OCI-LY3 (cell line): ENCODE results near the gene ANGPTL7.

Source experiments
- H2AFZ ChIP-seq: fragments of 200-600, 300-600 bp; shearing (Covaris generic); 2 replicates; pipeline ENCODE4 v1.6.0; 2014; ENCODE audit warnings: antibody characterized with exemption, low read depth, low read length
- H3K27ac ChIP-seq: fragments of 200-600, 300-600 bp; sonication (generic); 2 replicates; pipeline ENCODE4 v1.5.1; 2014; ENCODE audit warnings: mild to moderate bottlenecking, low read length, moderate library complexity, mixed read lengths
- H3K27me3 ChIP-seq: fragments of 200-600, 300-600 bp; sonication (generic); 2 replicates; pipeline ENCODE4 v1.6.1; 2014; ENCODE audit warnings: low read depth, low read length, mixed read lengths
- H3K36me3 ChIP-seq: fragments of 200-600, 300-600 bp; sonication (generic); replicated peaks from 2 replicates; pipeline ENCODE3; 2014; ENCODE audit warnings: low read depth, low read length, mixed read lengths
- H3K4me1 ChIP-seq: fragments of 300-600, 200-600 bp; sonication (generic); 2 replicates; pipeline ENCODE4 v1.6.1; 2014; ENCODE audit warnings: low read length, mixed read lengths
- H3K4me2 ChIP-seq: fragments of 200-600, 300-600 bp; sonication (generic); 2 replicates; pipeline ENCODE4 v1.6.1; 2014; ENCODE audit warnings: low read length, mixed read lengths
- H3K4me3 ChIP-seq: fragments of 300-600, 200-600 bp; sonication (generic); 2 replicates; pipeline ENCODE4 v1.5.1; 2014; ENCODE audit warnings: antibody characterized with exemption, mild to moderate bottlenecking, low read length, moderate library complexity
- H3K79me2 ChIP-seq: fragments of 300-600, 200-600 bp; shearing (Covaris generic); 2 replicates; pipeline ENCODE4 v1.6.1; 2014; ENCODE audit warnings: mild to moderate bottlenecking, low read length, mixed read lengths
- H3K9ac ChIP-seq: fragments of 300-600, 200-600 bp; shearing (Covaris generic); 2 replicates; pipeline ENCODE4 v1.6.0; 2014; ENCODE audit warnings: mild to moderate bottlenecking, low read length, moderate library complexity
- H3K9me3 ChIP-seq: fragments of 200-600, 300-600 bp; shearing (Covaris generic); 2 replicates; pipeline ENCODE4 v1.6.1; 2014; ENCODE audit warnings: low read length, mixed read lengths; ENCODE audit not compliant: insufficient read depth
- H4K20me1 ChIP-seq: fragments of 200-600, 300-600 bp; sonication (generic); 2 replicates; pipeline ENCODE4 v1.6.1; 2016; ENCODE audit warnings: low read length, mixed read lengths; ENCODE audit not compliant: insufficient read depth
- CTCF ChIP-seq: fragments of 200-600, 300-600 bp; sonication (generic); IDR thresholded peaks from 2 replicates; pipeline ENCODE4 v1.5.1; 2014; ENCODE audit warnings: antibody characterized with exemption, low read length, low read depth
- EZH2phosphoT487 ChIP-seq: fragments of 200-600 bp; shearing (Covaris generic); IDR thresholded peaks from 2 replicates; pipeline ENCODE4 v1.6.1; 2018; ENCODE audit warnings: antibody characterized with exemption, mixed run types, low read depth

Gene ANGPTL7

GRCh38 chr1:11182884-11183283 lies 6.3 kb upstream of the ANGPTL7 start:
- Histone ChIP-seq H3K9me3 (no peaks in the 10 kb centered on the region), H3K4me3 (no peak overlapping the region), H3K4me1 (no peaks in the 10 kb centered on the region), H3K27ac (no peak overlapping the region), H3K4me2 (no peak overlapping the region), H4K20me1 (no peaks in the 10 kb centered on the region), H3K79me2 (no peaks in the 10 kb centered on the region), H3K36me3 (no peaks in the 10 kb centered on the region), H3K27me3 (no peaks in the 10 kb centered on the region), H2AFZ (no peak overlapping the region), H3K9ac (no peak overlapping the region)
- TF ChIP-seq CTCF (no peak), EZH2phosphoT487 (no peak)

GRCh38 chr1:11184973-11185372 lies 4.2 kb upstream of the ANGPTL7 start:
- no peak overlapping the region for H3K27ac ChIP-seq
- H3K79me2 ChIP-seq: no peaks in the 10 kb centered on the region
- no peaks in the 10 kb centered on the region for H3K4me1 ChIP-seq
- TF ChIP-seq CTCF (no peak), EZH2phosphoT487 (no peak)
- no peak overlapping the region for H3K9ac ChIP-seq
- H3K4me3 ChIP-seq: no peak overlapping the region
- no peaks in the 10 kb centered on the region for H3K27me3 ChIP-seq
- H3K4me2 ChIP-seq: no peak overlapping the region
- H3K9me3 ChIP-seq: no peaks in the 10 kb centered on the region
- no peaks in the 10 kb centered on the region for H4K20me1 ChIP-seq
- H3K36me3 ChIP-seq: no peaks in the 10 kb centered on the region
- no peak overlapping the region for H2AFZ ChIP-seq

- Histone ChIP-seq H2AFZ (no peak overlapping the region), H4K20me1 (no peaks in the 10 kb centered on the region), H3K9ac (no peak overlapping the region), H3K36me3 (no peaks in the 10 kb centered on the region), H3K9me3 (no peaks in the 10 kb centered on the region), H3K4me2 (no peak overlapping the region), H3K27ac (no peak overlapping the region), H3K4me3 (no peak overlapping the region), H3K4me1 (no peaks in the 10 kb centered on the region), H3K79me2 (no peaks in the 10 kb centered on the region), H3K27me3 (no peaks in the 10 kb centered on the region)
- TF ChIP-seq EZH2phosphoT487 (no peak), CTCF (no peak)
These were observed 2.2 kb upstream of the ANGPTL7 start for GRCh38 chr1:11187000-11187399.

GRCh38 chr1:11187494-11187893 lies 1.7 kb upstream of the ANGPTL7 start:
- Histone ChIP-seq H3K79me2 (no peaks in the 10 kb centered on the region), H4K20me1 (no peaks in the 10 kb centered on the region), H3K36me3 (no peaks in the 10 kb centered on the region), H2AFZ (no peak overlapping the region), H3K9me3 (no peaks in the 10 kb centered on the region), H3K27me3 (no peaks in the 10 kb centered on the region), H3K4me2 (no peak overlapping the region), H3K4me3 (no peak overlapping the region), H3K4me1 (no peaks in the 10 kb centered on the region), H3K27ac (no peak overlapping the region), H3K9ac (no peak overlapping the region)
- TF ChIP-seq CTCF: no peak
- no peak for TF ChIP-seq EZH2phosphoT487
